Fibroblast of skin of right quadriceps (primary cell): ENCODE results near the gene TCEAL6.
A peak's percentile ranks its signal among the peaks of the same experiment; 100 is the strongest.
"Not testable (repeated sequence)": the region's sequence is repeated elsewhere in the genome, so short reads cannot be mapped to it uniquely, and the experiment has no call there.

Experiments used
- DNase-seq: peaks from one replicate; pipeline ENCODE4 v3.0.0-alpha.2; 2013

Gene TCEAL6

DNA sequence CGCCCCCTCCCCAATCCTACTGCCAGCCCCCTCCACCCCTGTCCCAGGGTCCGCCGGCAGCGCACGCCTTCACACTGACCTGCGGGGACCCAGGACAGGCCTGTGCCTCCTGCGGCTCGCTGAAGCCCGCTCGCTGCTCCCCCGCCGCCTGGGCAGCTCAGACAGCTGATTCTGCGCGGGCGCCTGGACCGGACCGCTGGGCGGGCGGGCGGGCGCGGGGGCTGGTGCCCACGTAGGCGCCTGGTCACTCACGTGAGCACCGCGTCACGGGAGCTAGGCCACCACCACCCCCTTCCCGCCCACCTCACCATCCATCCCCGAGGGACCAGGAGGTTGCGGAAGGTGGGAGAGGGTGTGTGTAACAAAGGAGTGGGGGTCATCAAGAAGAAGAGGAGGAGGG lies at the start of gene TCEAL6:
Gene TCEAL6 (minus strand): TSS at position 208 of the 400 bp plus-strand sequence.
- not testable (repeated sequence) for DNase-seq

DNA sequence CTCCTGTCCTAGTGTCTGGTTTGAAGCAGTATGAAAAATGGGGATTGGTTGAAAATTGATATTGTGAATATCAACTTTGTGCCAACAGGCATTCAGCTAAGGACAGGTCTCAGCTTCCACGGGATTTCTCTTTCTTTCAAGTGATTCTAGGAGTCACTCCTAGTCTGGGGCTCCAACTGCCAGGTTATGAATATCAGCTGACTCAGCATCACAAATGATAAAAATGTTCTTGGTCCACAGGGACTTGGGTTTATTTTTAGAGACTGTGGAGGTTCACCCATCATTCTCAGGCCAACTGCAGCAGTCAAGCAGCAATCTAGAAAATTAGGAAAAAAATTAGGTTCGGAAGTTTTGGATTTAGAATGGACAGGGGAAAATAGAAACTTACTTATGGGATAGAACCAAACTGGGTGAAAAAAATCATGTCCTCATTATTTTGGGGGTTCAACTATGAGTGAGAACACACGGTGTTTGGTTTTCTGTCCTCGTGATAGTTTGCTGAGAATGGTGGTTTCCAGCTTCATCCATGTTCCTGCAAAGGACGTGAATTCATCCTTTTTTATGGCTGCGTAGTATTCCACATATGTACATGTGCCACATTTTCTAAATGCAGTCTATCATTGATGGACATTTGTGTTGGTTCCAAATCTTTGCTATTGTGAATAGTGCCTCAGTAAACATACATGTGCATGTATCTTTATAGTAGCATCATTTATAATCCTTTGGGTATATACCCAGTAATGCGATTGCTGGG lies 43.9 kb upstream of the TCEAL6 start:
- DNase-seq, result no peak

GRCh38 chrX:102155806-102156179 lies 13.5 kb upstream of the TCEAL6 start, which contains the start of gene BEX5:
Gene BEX5, minus strand, starts transcription at chrX:102155977. Its CDS starts 1,712 bp downstream, at chrX:102154265.
- DNase-seq, result peak; percentile 50

DNA sequence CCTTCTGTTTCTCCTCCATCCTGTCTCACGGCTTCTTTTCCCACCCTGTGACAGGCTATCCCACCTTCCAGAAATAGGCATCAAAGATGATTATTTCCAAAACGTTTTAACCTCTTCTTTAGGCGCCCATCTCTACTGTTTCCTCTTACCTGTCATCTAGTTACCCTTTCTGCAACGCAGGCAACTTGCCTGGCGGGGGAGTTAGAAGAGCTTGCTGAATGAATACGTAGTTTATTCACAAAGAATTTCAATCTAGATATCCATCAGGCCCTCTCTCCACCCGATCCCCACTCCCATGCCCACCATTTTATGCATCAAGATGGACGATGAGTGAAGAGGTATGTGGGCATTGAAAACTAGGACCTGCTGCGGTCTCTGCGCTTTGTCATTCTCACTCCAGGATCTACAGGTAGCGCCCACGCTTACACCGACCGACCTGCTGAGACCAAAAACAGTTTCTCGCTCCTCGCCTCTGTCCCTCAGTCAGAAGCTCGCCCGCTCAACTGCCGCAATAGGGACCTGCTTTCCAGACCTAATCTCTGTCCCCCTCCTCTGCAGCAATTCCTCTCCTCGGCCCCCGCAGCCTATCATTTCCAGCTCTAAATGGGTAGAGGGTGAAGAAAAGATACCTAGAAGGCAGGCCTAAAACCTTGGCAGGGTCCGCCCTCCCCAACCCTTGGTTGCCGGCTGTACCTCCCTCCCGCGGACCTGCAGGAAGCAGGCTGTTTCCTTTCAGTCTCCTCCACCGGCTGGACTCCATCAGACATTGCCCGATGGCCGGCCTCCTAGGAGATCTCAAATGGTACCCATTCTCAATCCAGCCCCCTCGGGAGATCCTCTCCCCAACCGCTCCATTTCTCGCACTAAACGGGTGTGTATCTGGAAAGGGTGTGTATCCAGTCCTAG lies 12.9 kb upstream of the TCEAL6 start:
- DNase-seq, result no peak

DNA sequence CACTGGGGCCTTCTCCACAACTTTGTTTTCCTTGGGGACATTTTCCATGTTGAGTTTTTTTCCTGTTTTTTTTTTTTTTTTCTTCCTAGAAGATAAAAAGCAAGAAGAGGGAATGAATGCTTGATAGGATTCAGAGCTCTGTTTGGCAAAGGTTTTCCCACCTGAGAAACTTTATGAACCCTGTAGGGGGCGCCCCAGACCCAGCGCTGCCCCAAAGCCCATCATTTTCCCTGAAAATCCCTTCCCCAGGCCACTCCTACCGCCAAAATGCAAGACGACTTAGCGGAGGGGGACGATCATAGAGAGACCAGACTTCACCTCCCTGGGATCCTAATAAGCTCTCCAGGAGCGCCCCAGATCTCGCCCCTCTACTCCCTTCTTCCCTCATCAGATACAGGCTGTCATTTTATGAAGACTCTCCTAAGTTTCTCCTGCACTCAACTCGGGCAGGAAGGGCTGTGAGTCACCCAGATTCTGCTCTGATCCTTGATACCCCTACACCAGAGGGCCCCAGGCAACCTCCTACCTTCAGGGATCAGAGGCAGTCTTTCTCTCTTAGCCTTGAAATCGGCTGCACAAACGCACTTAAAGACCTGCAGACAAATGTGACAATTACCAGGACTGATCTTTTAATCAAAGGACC lies 12.1 kb upstream of the TCEAL6 start:
- no peak for DNase-seq

DNA sequence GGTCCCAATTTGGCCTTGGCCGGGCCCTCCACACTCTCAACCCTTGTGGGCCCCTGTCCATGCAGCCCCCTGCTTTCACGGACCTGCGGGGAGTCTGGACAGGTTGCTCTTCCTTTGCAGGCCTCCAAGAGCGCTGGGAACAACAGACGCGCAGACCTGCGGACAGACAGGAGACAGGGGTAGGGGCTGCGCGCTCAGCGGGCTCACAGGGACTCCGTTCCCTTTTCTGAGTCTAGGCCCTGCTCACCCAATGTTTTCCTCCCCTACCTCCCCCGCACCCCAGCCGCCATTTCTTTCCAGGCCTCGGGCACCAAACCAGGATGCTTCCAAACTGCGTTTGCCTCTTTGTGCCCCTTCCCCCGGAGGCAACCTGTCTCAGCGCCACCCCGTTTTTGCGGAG lies 650 bp downstream of the TCEAL6 start:
- not testable (repeated sequence) for DNase-seq

- DNase-seq, result not testable (repeated sequence)
These were observed 1.4 kb downstream of the TCEAL6 start for GRCh38 chrX:102140876-102141275.

DNA sequence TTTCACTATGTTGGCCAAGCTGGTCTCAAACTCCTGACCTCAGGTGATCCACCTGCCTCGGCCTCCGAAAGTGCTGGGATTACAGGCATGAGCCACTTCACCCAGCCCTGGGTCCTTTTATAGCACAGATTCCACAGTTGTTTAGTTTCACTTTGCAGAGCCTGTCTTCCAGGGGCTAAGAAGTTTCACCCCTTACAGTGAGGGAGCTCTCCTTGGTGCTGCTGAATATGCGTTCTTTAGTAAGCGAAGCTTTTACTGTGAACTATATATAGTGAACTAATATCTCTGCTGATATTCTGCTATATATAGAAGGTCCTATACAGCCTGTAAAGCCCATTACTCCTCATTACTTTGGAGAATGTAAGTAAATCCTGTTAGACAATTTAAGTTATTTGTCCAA lies 4.2 kb downstream of the TCEAL6 start:
- no peak for DNase-seq

- no peak for DNase-seq
These were observed 12.8 kb downstream of the TCEAL6 start for GRCh38 chrX:102129473-102129872.

DNA sequence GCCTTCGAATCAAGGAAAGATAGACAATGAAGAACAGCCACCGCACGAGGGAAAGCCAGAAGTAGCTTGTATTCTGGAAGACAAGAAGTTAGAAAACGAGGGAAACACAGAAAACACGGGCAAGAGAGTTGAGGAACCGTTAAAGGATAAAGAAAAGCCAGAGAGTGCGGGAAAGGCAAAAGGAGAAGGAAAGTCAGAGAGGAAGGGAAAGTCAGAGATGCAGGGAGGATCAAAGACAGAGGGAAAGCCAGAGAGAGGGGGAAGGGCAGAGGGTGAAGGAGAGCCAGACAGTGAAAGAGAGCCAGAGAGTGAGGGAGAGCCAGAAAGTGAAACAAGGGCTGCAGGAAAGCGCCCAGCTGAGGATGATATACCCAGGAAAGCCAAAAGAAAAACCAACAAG lies 15.4 kb downstream of the TCEAL6 start:
- no peak for DNase-seq

DNA sequence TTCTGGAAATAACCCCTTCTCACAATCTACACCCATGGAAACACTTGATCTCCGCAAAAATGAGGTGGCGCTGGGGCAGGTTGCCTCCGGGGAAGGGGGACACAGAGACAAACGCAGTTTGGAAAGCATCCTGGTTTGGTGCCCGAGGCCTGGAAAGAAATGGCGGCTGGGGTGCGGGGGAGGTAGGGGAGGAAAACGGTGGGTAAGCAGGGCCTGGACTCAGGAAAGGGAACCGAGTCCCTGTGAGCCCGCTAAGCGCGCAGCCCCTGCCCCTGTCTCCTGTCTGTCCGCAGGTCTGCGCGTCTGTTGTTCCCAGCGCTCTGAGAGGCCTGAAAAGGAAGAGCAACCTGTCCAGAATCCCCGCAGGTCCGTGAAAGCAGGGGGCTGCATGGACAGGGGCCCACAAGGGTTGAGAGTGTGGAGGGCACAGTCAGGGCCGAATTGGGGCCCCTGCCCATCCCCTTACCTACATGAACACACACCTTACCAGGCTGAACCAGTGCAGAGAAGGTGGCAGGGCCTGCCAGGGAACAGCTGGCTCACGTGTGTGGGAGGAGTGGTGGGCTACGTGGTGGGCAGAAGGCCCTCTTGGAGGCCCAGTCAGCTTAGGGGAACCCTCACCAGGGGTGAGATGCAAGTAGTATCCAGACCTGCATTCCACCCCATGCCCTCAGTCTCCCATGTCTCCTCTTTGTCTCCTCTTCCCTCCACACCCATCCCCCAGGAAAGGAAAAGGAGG lies 16.0 kb downstream of the TCEAL6 start:
- not testable (repeated sequence) for DNase-seq

DNA sequence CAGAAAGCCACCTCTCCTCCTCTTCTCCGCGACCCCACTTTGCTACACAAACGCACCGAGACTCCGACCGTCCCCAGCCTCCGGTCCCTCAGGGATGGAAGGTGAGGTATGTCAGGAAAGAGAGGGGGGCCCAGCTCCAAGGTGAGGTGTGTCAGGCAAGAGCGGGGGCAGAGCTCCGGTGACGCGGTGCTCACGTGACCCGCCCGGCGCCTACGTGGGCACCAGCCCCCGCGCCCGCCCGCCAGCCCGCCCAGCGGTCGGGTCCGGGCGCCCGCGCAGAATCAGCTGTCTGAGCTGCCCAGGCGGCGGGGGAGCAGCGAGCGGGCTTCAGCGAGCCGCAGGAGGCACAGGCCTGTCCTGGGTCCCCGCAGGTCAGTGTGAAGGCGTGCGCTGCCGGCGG lies 16.8 kb downstream of the TCEAL6 start, which contains the start of gene TCEAL2:
Gene TCEAL2 (plus strand): TSS at position 244 of the 400 bp plus-strand sequence. CDS start 1,152 bp downstream, outside the sequence.
- not testable (repeated sequence) for DNase-seq

DNA sequence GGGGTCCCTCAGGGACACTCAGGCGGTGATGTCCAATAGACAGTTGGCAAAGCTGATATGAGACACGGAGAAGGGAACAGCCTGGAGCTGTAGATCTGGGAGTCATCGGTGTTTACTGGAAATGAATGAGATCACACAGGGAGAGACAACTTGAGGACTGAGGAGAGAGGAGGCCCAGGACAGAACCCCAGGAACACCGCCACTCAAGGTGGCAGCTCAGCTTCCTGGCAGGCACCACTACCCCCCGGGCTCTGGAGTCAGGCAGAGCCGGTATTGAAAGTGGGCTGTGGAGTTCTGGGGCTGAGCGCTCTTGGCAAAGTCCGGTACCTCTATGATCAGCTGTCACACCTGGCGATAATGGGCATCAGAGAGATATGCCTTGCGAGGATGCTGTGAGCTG lies 17.3 kb downstream of the TCEAL6 start:
- not testable (repeated sequence) for DNase-seq

DNA sequence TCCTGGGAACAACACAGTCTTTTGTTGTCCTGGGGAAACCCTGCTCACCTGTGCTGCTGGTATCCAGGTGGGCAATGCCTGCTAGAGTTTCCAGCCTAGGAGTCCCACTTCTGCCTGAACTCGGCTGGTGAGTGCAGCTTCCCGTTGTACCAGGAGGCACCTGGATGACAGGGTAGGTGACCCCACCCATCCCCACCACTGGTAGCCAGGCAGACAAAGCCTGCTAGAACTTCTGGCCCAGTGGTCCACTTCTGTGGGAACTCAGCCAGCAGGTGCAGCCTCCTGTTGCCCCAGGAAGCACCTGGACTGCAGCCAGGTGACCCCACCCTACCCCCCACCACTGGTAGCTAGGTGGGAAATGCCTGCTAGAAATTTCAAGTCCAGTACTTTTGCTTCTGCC lies 26.5 kb downstream of the TCEAL6 start:
- no peak for DNase-seq

DNA sequence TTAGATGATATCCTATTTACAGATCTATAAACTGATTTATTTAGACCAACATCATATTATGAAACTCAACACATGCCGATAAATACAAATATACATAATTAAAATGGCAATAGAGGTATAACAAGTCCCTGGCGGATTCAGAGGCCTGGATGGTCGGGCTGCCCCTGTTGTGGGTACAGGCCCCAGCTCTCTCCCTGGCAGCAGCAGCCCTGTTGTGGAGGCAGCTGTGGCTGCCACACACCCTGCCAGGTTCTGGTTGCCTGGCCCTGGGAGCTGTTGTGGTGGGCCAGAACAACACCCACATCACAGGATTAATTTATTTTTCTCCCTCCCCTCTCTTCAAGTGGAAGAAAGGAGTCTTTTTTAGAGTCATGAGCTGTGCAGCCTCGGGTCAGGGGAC lies 28.9 kb downstream of the TCEAL6 start:
- no peak for DNase-seq
